DOHH2 (cell line): ENCODE measurements around the gene L3MBTL3.

ENCODE experiments used
- H3F3A ChIP-seq: fragments of 200-600 bp; sonication (generic), shearing (Covaris generic); 2 replicates; pipeline ENCODE4 v1.6.0; 2016; ENCODE audit warnings: antibody characterized with exemption, mild to moderate bottlenecking; ENCODE audit not compliant: control insufficient read depth, insufficient read depth
- H3K27ac ChIP-seq: fragments of 200-600 bp; sonication (generic); 2 replicates; pipeline ENCODE4 v1.5.1; 2014; ENCODE audit warnings: low read depth, mild to moderate bottlenecking, low read length, moderate library complexity
- H3K27me3 ChIP-seq: fragments of 200-600 bp; sonication (generic); 2 replicates; pipeline ENCODE4 v1.6.1; 2014; ENCODE audit warnings: mild to moderate bottlenecking, low read length, mixed read lengths; ENCODE audit not compliant: control insufficient read depth
- H3K36me3 ChIP-seq: fragments of 200-600 bp; sonication (generic); 2 replicates; pipeline ENCODE4 v1.6.1; 2014; ENCODE audit warnings: mild to moderate bottlenecking, low read length, moderate library complexity, mixed read lengths; ENCODE audit not compliant: control insufficient read depth
- H3K4me1 ChIP-seq: fragments of 200-600 bp; sonication (generic); 2 replicates; pipeline ENCODE4 v1.6.1; 2014; ENCODE audit warnings: mild to moderate bottlenecking, low read length, mixed read lengths; ENCODE audit not compliant: control insufficient read depth
- H3K4me2 ChIP-seq: fragments of 200-600 bp; sonication (generic); 2 replicates; pipeline ENCODE4 v1.6.0; 2014; ENCODE audit warnings: mild to moderate bottlenecking, low read length, moderate library complexity
- H3K4me3 ChIP-seq: fragments of 200-600 bp; sonication (generic); 2 replicates; pipeline ENCODE4 v1.5.1; 2014; ENCODE audit warnings: mild to moderate bottlenecking, low read length, mixed read lengths
- H3K79me2 ChIP-seq: fragments of 200-600 bp; sonication (generic); 2 replicates; pipeline ENCODE4 v1.6.1; 2014; ENCODE audit warnings: mild to moderate bottlenecking, low read length, mixed read lengths; ENCODE audit not compliant: control insufficient read depth
- H3K9me2 ChIP-seq: fragments of 200-600 bp; sonication (generic); replicated peaks from 2 replicates; pipeline ENCODE4 v1.6.1; 2014; ENCODE audit warnings: mild to moderate bottlenecking, low read length, mixed read lengths; ENCODE audit not compliant: control insufficient read depth
- H3K9me3 ChIP-seq: fragments of 200-600 bp; sonication (generic); 2 replicates; pipeline ENCODE4 v1.6.1; 2014; ENCODE audit warnings: antibody characterized with exemption, low read length, mixed read lengths; ENCODE audit not compliant: control insufficient read depth, insufficient read depth
- H4K20me1 ChIP-seq: fragments of 200-600 bp; sonication (generic); 2 replicates; pipeline ENCODE4 v1.6.0; 2014; ENCODE audit warnings: low read depth, mild to moderate bottlenecking, antibody characterized with exemption, low read length, moderate library complexity; ENCODE audit not compliant: control insufficient read depth, insufficient read depth
- CTCF ChIP-seq: fragments of 200-600 bp; sonication (generic); IDR thresholded peaks from one replicate; pipeline ENCODE4 v1.5.1; 2014; ENCODE audit warnings: antibody characterized with exemption, mild to moderate bottlenecking, low read depth, low read length; ENCODE audit not compliant: poor library complexity, severe bottlenecking
- EZH2phosphoT487 ChIP-seq: fragments of 200-600 bp; sonication (generic); IDR thresholded peaks from 2 replicates; pipeline ENCODE4 v1.6.1; 2017; ENCODE audit warnings: borderline replicate concordance, mild to moderate bottlenecking, antibody characterized with exemption, low read length, moderate library complexity, mixed read lengths

L3MBTL3 gene

GRCh38 chr6:129978148-129978916 is 40.0 kb upstream of the L3MBTL3 start:
- no peaks in the 10 kb centered on the region for H3K4me1 ChIP-seq
- H4K20me1 ChIP-seq: no peaks in the 10 kb centered on the region

GRCh38 chr6:129980821-129981220 is 37.6 kb upstream of the L3MBTL3 start:
- no peak overlapping the region for H3K27ac ChIP-seq
- H3K36me3 ChIP-seq: no peaks in the 10 kb centered on the region
- H3F3A ChIP-seq: no peaks in the 10 kb centered on the region
- H3K27me3 ChIP-seq: no peaks in the 10 kb centered on the region
- no peaks in the 10 kb centered on the region for H3K79me2 ChIP-seq
- 0 out of 2 replicates have a peak, but pooled peaks cover 2% of the 10 kb centered on the region for H3K9me2 ChIP-seq
- no peak overlapping the region for H3K4me2 ChIP-seq
- no peak for TF ChIP-seq CTCF
- TF ChIP-seq EZH2phosphoT487: no peak
- no peak overlapping the region for H3K4me3 ChIP-seq
- no peaks in the 10 kb centered on the region for H4K20me1 ChIP-seq
- no peaks in the 10 kb centered on the region for H3K4me1 ChIP-seq
- H3K9me3 ChIP-seq: no peaks in the 10 kb centered on the region

More at GRCh38 chr6:129978148-129978916, 40.0 kb upstream of the L3MBTL3 start:
- Histone ChIP-seq H3K9me2 (no peaks in the 10 kb centered on the region), H3K27me3 (no peaks in the 10 kb centered on the region), H3K36me3 (no peaks in the 10 kb centered on the region), H3K9me3 (no peaks in the 10 kb centered on the region), H3K27ac (no peak overlapping the region), H3K79me2 (no peaks in the 10 kb centered on the region), H3K4me2 (no peak overlapping the region), H3K4me3 (no peak overlapping the region), H3F3A (no peaks in the 10 kb centered on the region)
- no peak for TF ChIP-seq CTCF
- no peak for TF ChIP-seq EZH2phosphoT487

- TF ChIP-seq EZH2phosphoT487: no peak
- TF ChIP-seq CTCF: peak; percentile 30
- no peaks in the 10 kb centered on the region for H3K36me3 ChIP-seq
- H3K9me2 ChIP-seq: 0 out of 2 replicates have a peak, but pooled peaks cover 2% of the 10 kb centered on the region
- H3K27ac ChIP-seq: no peak overlapping the region
- H3K4me3 ChIP-seq: no peak overlapping the region
- no peaks in the 10 kb centered on the region for H3K79me2 ChIP-seq
- no peaks in the 10 kb centered on the region for H3K27me3 ChIP-seq
- no peaks in the 10 kb centered on the region for H3K4me1 ChIP-seq
- H4K20me1 ChIP-seq: no peaks in the 10 kb centered on the region
- H3F3A ChIP-seq: no peaks in the 10 kb centered on the region
- H3K9me3 ChIP-seq: no peaks in the 10 kb centered on the region
- no peak overlapping the region for H3K4me2 ChIP-seq
Observed at GRCh38 chr6:129981598-129981997, 36.8 kb upstream of the L3MBTL3 start.
